ENCODE measurements around the gene ZNF385B. TPM values are rescaled to one million over a fixed set of nuclear protein-coding genes. Genes with fewer than 3 reads are reported as not detected.

The ZNF385B gene
- total and polyA plus RNA-seq, 7 donors: 0.35 to 5.6 (median 3.0) TPM; not detected in 1

DNA sequence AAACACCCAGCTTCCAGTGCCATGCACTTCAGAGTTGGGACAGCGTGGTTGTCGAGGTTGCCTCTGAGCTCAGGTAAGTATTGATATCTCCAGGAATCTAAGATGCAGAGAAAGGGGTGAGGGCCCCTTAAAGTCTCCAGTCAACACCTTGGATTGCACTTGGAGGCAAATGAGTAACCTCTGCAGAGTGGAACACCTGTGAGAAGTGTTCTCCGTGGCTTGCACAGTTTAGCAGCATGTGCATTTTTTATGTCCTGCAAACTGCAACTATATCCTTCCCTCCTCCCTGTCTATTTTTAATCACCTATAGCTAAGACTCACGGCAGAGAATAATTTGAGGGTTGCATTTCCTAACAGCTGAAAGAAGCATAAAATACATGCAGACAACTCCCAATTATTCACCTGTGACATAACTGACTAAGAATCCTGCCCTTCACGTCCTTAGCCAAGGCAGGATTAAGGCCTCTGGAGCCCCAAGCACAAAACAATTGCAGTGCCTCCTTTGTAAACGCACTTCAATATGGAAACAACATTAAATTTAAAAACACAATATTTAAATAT lies 1.6 kb upstream of the ZNF385B start:
- DNase-seq: no peak
- no peaks in the 10 kb centered on the region for H3K9me3 ChIP-seq
- 78 to 83% methylated on average over 6 of the region's 6 CpGs for WGBS, 2 donors
- TF ChIP-seq POLR2AphosphoS5 (IDR thresholded peaks at IDR 0.05) (no peak), POLR2A (IDR thresholded peaks at IDR 0.05) (no peak), EP300 (IDR thresholded peaks at IDR 0.05) (no peak)
- TF ChIP-seq, protein P1, sequence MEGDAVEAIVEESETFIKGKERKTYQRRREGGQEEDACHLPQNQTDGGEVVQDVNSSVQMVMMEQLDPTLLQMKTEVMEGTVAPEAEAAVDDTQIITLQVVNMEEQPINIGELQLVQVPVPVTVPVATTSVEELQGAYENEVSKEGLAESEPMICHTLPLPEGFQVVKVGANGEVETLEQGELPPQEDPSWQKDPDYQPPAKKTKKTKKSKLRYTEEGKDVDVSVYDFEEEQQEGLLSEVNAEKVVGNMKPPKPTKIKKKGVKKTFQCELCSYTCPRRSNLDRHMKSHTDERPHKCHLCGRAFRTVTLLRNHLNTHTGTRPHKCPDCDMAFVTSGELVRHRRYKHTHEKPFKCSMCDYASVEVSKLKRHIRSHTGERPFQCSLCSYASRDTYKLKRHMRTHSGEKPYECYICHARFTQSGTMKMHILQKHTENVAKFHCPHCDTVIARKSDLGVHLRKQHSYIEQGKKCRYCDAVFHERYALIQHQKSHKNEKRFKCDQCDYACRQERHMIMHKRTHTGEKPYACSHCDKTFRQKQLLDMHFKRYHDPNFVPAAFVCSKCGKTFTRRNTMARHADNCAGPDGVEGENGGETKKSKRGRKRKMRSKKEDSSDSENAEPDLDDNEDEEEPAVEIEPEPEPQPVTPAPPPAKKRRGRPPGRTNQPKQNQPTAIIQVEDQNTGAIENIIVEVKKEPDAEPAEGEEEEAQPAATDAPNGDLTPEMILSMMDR (IDR thresholded peaks at IDR 0.05): no peak
- intact Hi-C loops (cut with DNase I): no loop called here
- H3K4me3 ChIP-seq: no peak overlapping the region
- H3K36me3 ChIP-seq: no peaks in the 10 kb centered on the region
- peaks cover 0 to 17% (median 14%) of the 10 kb centered on the region in 4 donors for H3K4me1 ChIP-seq
- H3K27me3 ChIP-seq: peaks cover 0 to 27% (median 0%) of the 10 kb centered on the region in 3 donors
- H3K27ac ChIP-seq: no peak overlapping the region

- DNase-seq: no peak
- 0 to 1% methylated on average over 52 of the region's 52 CpGs for WGBS, 2 donors
- peak overlapping the region; percentile 48 to 80 (median 58) for H3K27ac ChIP-seq
- intact Hi-C loops (cut with DNase I): no loop called here
- peak overlapping the region; percentile 13 to 56 (median 50) for H3K4me3 ChIP-seq
- peaks cover 0 to 17% (median 14%) of the 10 kb centered on the region in 4 donors for H3K4me1 ChIP-seq
- H3K27me3 ChIP-seq: peaks cover 0 to 27% (median 0%) of the 10 kb centered on the region in 3 donors
- no peaks in the 10 kb centered on the region for H3K9me3 ChIP-seq
- H3K36me3 ChIP-seq: no peaks in the 10 kb centered on the region
- TF ChIP-seq, protein P1 (IDR thresholded peaks at IDR 0.05): no peak
- no peak for TF ChIP-seq EP300 (IDR thresholded peaks at IDR 0.05)
- no peak for TF ChIP-seq POLR2A (IDR thresholded peaks at IDR 0.05)
- TF ChIP-seq POLR2AphosphoS5 (IDR thresholded peaks at IDR 0.05): no peak
These were observed 391 bp downstream of the ZNF385B start for GRCh38 chr2:179861027-179861415.

DNA sequence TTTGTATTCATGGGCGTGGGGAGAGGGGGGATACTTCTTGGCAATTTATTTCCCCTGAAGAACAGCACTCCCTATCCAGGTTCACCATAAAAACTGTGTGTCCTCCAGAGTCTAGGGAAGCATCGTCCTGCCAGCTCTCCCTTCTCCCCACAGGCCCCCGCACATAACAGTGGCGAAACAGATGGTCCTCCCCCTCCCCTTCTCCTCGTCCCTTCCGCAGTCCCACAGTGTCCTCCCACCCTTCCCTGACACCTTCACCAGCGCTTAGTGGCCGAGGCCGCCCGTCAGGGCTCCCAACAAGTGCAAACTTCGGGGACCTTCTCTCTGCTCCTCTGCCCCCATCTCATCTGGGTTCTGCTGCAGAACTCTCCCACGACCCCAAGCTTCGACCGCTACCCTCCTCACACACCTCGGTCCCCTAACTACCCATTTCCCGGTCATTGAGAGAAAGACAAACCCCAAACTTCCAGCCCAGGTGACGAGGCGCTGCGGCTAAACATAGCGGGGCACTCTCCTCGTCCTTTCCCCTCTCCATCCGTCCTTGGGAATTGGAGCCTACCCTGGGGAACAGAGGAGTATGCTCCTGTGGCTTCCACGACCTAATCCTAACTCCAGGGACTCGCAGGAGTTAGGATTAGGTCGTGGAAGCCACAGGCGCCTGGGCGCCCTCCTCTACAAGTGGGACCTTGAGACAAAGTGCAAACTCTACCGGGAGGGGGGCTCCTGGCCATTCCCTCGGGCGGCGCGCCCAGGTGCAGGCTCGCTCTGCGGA lies 971 bp downstream of the ZNF385B start:
- DNase-seq: peak; percentile 67
- Histone ChIP-seq H3K4me1 (peaks cover 0 to 17% (median 14%) of the 10 kb centered on the region in 4 donors), H3K27ac (peak overlapping the region; percentile 48 to 80 (median 58)), H3K9me3 (no peaks in the 10 kb centered on the region), H3K27me3 (peaks cover 0 to 27% (median 0%) of the 10 kb centered on the region in 3 donors), H3K4me3 (peak overlapping the region; percentile 13 to 56 (median 50)), H3K36me3 (no peaks in the 10 kb centered on the region)
- intact Hi-C loops (cut with DNase I): no loop called here
- peak in 1 of 4 donors; percentile 5 for TF ChIP-seq POLR2AphosphoS5 (IDR thresholded peaks at IDR 0.05)
- TF ChIP-seq, protein P1 (IDR thresholded peaks at IDR 0.05): no peak
- whole genome bisulfite sequencing, 2 donors: 6 to 13% methylated on average over 34 of the region's 34 CpGs

DNA sequence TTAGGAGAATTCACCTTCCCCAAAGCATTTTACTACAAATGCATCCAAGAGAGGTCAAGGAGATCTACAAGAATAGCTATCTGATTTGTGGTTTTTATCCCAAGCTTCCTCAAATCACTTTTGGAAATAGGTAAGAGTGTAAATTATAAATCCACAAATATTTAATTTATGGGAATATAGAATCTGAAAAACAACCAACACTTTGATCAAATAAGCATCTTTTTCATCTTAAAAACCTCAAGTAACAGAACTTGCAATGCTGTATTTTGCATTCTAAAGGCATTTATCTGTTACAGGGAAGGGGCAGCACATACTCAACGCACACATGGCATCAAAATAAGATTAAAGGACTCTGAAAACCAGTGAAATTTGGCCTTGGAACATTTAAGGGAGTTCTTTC lies 1.9 kb downstream of the ZNF385B start:
- Histone ChIP-seq H3K27ac (peak overlapping the region in 1 of 4 donors; percentile 80), H3K4me1 (peaks cover 0 to 17% (median 14%) of the 10 kb centered on the region in 4 donors), H3K27me3 (peaks cover 0 to 27% (median 0%) of the 10 kb centered on the region in 3 donors), H3K9me3 (no peaks in the 10 kb centered on the region), H3K36me3 (no peaks in the 10 kb centered on the region), H3K4me3 (peak overlapping the region in 1 of 4 donors; percentile 56)
- intact Hi-C loops (cut with DNase I): no loop called here
- no peak for DNase-seq
- no peak for TF ChIP-seq EP300 (IDR thresholded peaks at IDR 0.05)
- no peak for TF ChIP-seq POLR2A (IDR thresholded peaks at IDR 0.05)
- TF ChIP-seq POLR2AphosphoS5 (IDR thresholded peaks at IDR 0.05): no peak
- TF ChIP-seq, protein P1 (IDR thresholded peaks at IDR 0.05): no peak
- 86 to 92% methylated on average over 1 of the region's 1 CpG for WGBS, 2 donors
